Liver (tissue), 3 donors: ENCODE data around the gene MRPL47.

Experiments
- GABPA ChIP-seq, 2 donors: IDR thresholded peaks in 1 of 2; conservative IDR thresholded peaks in 1 of 2; 2 replicates each; pipeline ENCODE4 v1.6.1; 2016; ENCODE audit warnings: antibody characterized with exemption in 2 of 2, mild to moderate bottlenecking in 1 of 2, moderate library complexity in 1 of 2
- HNF4G ChIP-seq: IDR thresholded peaks from 2 replicates; pipeline ENCODE4 v1.6.1; 2016; ENCODE audit warnings: antibody characterized with exemption
- RXRA ChIP-seq, 2 donors: IDR thresholded peaks; 2 replicates each; pipeline ENCODE4 v1.6.1; 2017 to 2018; ENCODE audit warnings: antibody characterized with exemption in 2 of 2, mild to moderate bottlenecking in 1 of 2
- SP1 ChIP-seq: IDR thresholded peaks from 2 replicates; pipeline ENCODE4 v1.6.1; 2018; ENCODE audit warnings: antibody characterized with exemption, mild to moderate bottlenecking
- TAF1 ChIP-seq: conservative IDR thresholded peaks from 2 replicates; pipeline ENCODE4 v1.6.1; 2016; ENCODE audit warnings: antibody characterized with exemption, mild to moderate bottlenecking
- YY1 ChIP-seq: IDR thresholded peaks from 2 replicates; pipeline ENCODE4 v1.6.1; 2016; ENCODE audit warnings: antibody characterized with exemption, mild to moderate bottlenecking
- TF ChIP-seq, protein P1 (sequence below): fragments of 150-350 bp; IDR thresholded peaks from 2 replicates; pipeline ENCODE4 v1.5.1; 2017; ENCODE audit warnings: improper control_type of control experiment, low read depth, low read length; ENCODE audit not compliant: missing input control
- TF ChIP-seq, protein P2 (sequence below): IDR thresholded peaks from 2 replicates; pipeline ENCODE4 v1.6.1; 2016; ENCODE audit warnings: antibody characterized with exemption
- donor health status: healthy.
- donor health status: healthy.

DNA sequence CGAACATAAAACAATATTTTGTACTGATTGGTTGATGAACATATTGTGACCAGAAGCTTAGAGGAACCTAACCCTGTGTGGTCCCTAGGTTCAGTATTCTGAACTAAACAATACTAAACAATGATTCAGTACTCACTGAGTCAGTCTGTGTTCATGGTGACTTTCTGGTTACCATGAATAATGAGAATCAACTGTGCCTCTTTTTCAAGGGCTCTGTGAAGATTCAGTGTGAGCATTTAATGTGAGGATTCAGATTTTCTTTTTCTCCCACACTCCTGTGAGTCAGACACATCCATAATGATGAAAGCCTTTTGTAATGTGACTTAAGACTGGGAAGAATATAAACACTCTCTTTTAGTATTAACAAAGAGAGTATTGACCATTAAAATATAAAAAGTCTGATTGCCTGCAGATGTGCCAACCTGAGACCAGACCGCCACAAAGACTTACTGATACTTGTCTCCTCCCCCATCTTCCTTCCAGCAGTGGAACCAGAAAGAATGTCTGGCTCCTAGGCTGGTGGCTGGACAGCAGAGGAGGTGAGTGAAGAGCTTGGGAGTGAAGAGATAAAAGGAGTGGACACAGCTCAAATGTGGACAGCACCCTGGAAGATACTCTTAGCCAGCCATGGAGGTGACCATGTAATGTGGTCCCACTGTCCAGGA lies 59.3 kb downstream of the MRPL47 start:
- TF ChIP-seq RXRA (IDR thresholded peaks at IDR 0.05) (no peak), TAF1 (no peak), YY1 (no peak), SP1 (no peak), GABPA (IDR thresholded peaks at IDR 0.05 in 1 of 2, conservative IDR thresholded peaks at IDR 0.05 in 1 of 2) (no peak), HNF4G (no peak)
- TF ChIP-seq, protein P1, sequence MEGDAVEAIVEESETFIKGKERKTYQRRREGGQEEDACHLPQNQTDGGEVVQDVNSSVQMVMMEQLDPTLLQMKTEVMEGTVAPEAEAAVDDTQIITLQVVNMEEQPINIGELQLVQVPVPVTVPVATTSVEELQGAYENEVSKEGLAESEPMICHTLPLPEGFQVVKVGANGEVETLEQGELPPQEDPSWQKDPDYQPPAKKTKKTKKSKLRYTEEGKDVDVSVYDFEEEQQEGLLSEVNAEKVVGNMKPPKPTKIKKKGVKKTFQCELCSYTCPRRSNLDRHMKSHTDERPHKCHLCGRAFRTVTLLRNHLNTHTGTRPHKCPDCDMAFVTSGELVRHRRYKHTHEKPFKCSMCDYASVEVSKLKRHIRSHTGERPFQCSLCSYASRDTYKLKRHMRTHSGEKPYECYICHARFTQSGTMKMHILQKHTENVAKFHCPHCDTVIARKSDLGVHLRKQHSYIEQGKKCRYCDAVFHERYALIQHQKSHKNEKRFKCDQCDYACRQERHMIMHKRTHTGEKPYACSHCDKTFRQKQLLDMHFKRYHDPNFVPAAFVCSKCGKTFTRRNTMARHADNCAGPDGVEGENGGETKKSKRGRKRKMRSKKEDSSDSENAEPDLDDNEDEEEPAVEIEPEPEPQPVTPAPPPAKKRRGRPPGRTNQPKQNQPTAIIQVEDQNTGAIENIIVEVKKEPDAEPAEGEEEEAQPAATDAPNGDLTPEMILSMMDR = no peak
- TF ChIP-seq, protein P2, sequence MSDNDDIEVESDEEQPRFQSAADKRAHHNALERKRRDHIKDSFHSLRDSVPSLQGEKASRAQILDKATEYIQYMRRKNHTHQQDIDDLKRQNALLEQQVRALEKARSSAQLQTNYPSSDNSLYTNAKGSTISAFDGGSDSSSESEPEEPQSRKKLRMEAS = no peak
